Activated T-cell treated with anti-CD3 and anti-CD28 coated beads for 4 hours (primary cell): ENCODE data around the gene AFAP1L1.

ENCODE experiments used
- DNase-seq: peaks from one replicate; pipeline ENCODE4 v3.0.0-alpha.2; 2020

Gene AFAP1L1

GRCh38 chr5:149355688-149356087 is 84.0 kb downstream of the AFAP1L1 start:
- no peak for DNase-seq

GRCh38 chr5:149356391-149356790 is 84.7 kb downstream of the AFAP1L1 start:
- no peak for DNase-seq

- DNase-seq = peak; percentile 97
These were observed 86.0 kb downstream of the AFAP1L1 start, which contains the start of gene PCYOX1L for GRCh38 chr5:149357370-149358293. Gene PCYOX1L, plus strand, starts transcription at chr5:149358046. Its CDS starts 23 bp downstream, at chr5:149358069.

GRCh38 chr5:149358294-149358651 is 86.6 kb downstream of the AFAP1L1 start:
- DNase-seq = no peak

- DNase-seq = no peak
These were observed 87.3 kb downstream of the AFAP1L1 start for GRCh38 chr5:149358868-149359495.

GRCh38 chr5:149360272-149360671 is 88.6 kb downstream of the AFAP1L1 start:
- DNase-seq = no peak

- no peak for DNase-seq
These were observed 90.9 kb downstream of the AFAP1L1 start for GRCh38 chr5:149362541-149362940.

- no peak for DNase-seq
These were observed 91.7 kb downstream of the AFAP1L1 start for GRCh38 chr5:149363358-149363757.

- no peak for DNase-seq
These were observed 92.3 kb downstream of the AFAP1L1 start for GRCh38 chr5:149363936-149364335.

GRCh38 chr5:149364719-149365118 is 93.1 kb downstream of the AFAP1L1 start:
- DNase-seq = no peak

- no peak for DNase-seq
These were observed 93.8 kb downstream of the AFAP1L1 start for GRCh38 chr5:149365418-149365817.

- no peak for DNase-seq
These were observed 94.6 kb downstream of the AFAP1L1 start for GRCh38 chr5:149366169-149366729.

- peak; percentile 48 for DNase-seq
These were observed 95.8 kb downstream of the AFAP1L1 start for GRCh38 chr5:149367249-149367971.

- DNase-seq = no peak
These were observed 96.5 kb downstream of the AFAP1L1 start for GRCh38 chr5:149367972-149368645.

GRCh38 chr5:149370878-149371277 is 99.2 kb downstream of the AFAP1L1 start:
- DNase-seq = no peak

- peak; percentile 63 for DNase-seq
These were observed 99.8 kb downstream of the AFAP1L1 start for GRCh38 chr5:149371296-149371962.

GRCh38 chr5:149372076-149372795 is 100.6 kb downstream of the AFAP1L1 start:
- no peak for DNase-seq

GRCh38 chr5:149372932-149373331 is 101.3 kb downstream of the AFAP1L1 start:
- DNase-seq = no peak

GRCh38 chr5:149374303-149374702 is 102.6 kb downstream of the AFAP1L1 start:
- DNase-seq = no peak

- DNase-seq = no peak
These were observed 103.1 kb downstream of the AFAP1L1 start for GRCh38 chr5:149374801-149375200.

GRCh38 chr5:149375434-149375833 is 103.8 kb downstream of the AFAP1L1 start:
- no peak for DNase-seq
